ENCODE measurements around the gene SCN8A. TPM values are rescaled to one million over a fixed set of nuclear protein-coding genes. Genes with fewer than 3 reads are reported as not detected.
A peak's percentile ranks its signal among the peaks of the same experiment; 100 is the strongest.

The SCN8A gene
- total and polyA plus RNA-seq, 3 donors from 2014 or later: 4.8 to 15.3 (median 11.0) TPM

GRCh38 chr12:51676875-51677274, 85.8 kb downstream of the SCN8A start:
- Histone ChIP-seq H3K9me3 (no peaks in the 10 kb centered on the region), H3K4me1 (no peaks in the 10 kb centered on the region), H3K27ac (no peak overlapping the region), H3K36me3 (ENCODE audit: low read depth, missing control alignments) (no peaks in the 10 kb centered on the region), H3K27me3 (no peaks in the 10 kb centered on the region), H3K4me3 (no peak overlapping the region)
- intact Hi-C loops (cut with DNase I; ENCODE audit: low total_unique reads): no loop called here
- DNase-seq: no peak
- TF ChIP-seq CTCF (IDR thresholded peaks at IDR 0.05): no peak
- 90 to 96% methylated on average over 2 of the region's 2 CpGs for WGBS, 2 donors

GRCh38 chr12:51677284-51677968, 86.4 kb downstream of the SCN8A start:
- Histone ChIP-seq H3K27ac (no peak overlapping the region), H3K9me3 (no peaks in the 10 kb centered on the region), H3K4me3 (no peak overlapping the region), H3K27me3 (no peaks in the 10 kb centered on the region), H3K4me1 (no peaks in the 10 kb centered on the region), H3K36me3 (ENCODE audit: low read depth, missing control alignments) (no peaks in the 10 kb centered on the region)
- no peak for DNase-seq
- intact Hi-C loops (cut with DNase I; ENCODE audit: low total_unique reads): no loop called here
- WGBS, 2 donors: 79 to 80% methylated on average over 7 of the region's 7 CpGs
- TF ChIP-seq POLR2A (IDR thresholded peaks at IDR 0.05) (no peak), CTCF (IDR thresholded peaks at IDR 0.05) (no peak)

GRCh38 chr12:51678086-51678724, 87.2 kb downstream of the SCN8A start:
- Histone ChIP-seq H3K9me3 (no peaks in the 10 kb centered on the region), H3K27ac (no peak overlapping the region), H3K4me1 (no peaks in the 10 kb centered on the region), H3K27me3 (no peaks in the 10 kb centered on the region), H3K36me3 (ENCODE audit: low read depth, missing control alignments) (no peaks in the 10 kb centered on the region), H3K4me3 (no peak overlapping the region)
- DNase-seq: peak; percentile 28
- 63 to 69% methylated on average over 5 of the region's 5 CpGs for WGBS, 2 donors
- TF ChIP-seq POLR2A (IDR thresholded peaks at IDR 0.05): no peak
- TF ChIP-seq CTCF (IDR thresholded peaks at IDR 0.05): peak in 2 of 3 experiments; percentile 28 to 53
- intact Hi-C loops (cut with DNase I; ENCODE audit: low total_unique reads): no loop called here

GRCh38 chr12:51682981-51683380, 91.9 kb downstream of the SCN8A start:
- intact Hi-C loops (cut with DNase I; ENCODE audit: low total_unique reads): loop anchor here (10.0 kb wide), 1 partner anchor 192 kb away; no protein-coding TSS in a partner anchor
- TF ChIP-seq CTCF (IDR thresholded peaks at IDR 0.05) (no peak), POLR2A (IDR thresholded peaks at IDR 0.05) (no peak)
- WGBS, 2 donors: 83 to 86% methylated on average over 2 of the region's 2 CpGs

More at GRCh38 chr12:51682981-51683380, 91.9 kb downstream of the SCN8A start:
- Histone ChIP-seq H3K27me3 (no peaks in the 10 kb centered on the region), H3K36me3 (ENCODE audit: low read depth, missing control alignments) (no peaks in the 10 kb centered on the region), H3K27ac (no peak overlapping the region), H3K4me3 (no peak overlapping the region), H3K4me1 (no peaks in the 10 kb centered on the region), H3K9me3 (no peaks in the 10 kb centered on the region)
- no peak for DNase-seq

All from testis (tissue), 3 donors.